ENCODE results near the gene EFNA5.

Gene EFNA5

GRCh38 chr5:107340631-107341030 lies 330.1 kb downstream of the EFNA5 start:
- DNase-seq (ENCODE audit: low read depth in 2 of 3, low spot score in 1 of 3) = no peak

GRCh38 chr5:107338335-107338734 lies 332.4 kb downstream of the EFNA5 start:
- no peak for DNase-seq (ENCODE audit: low read depth in 2 of 3, low spot score in 1 of 3)

GRCh38 chr5:107337281-107337680 lies 333.5 kb downstream of the EFNA5 start:
- no peak for DNase-seq (ENCODE audit: low read depth in 2 of 3, low spot score in 1 of 3)

GRCh38 chr5:107331882-107332281 lies 338.9 kb downstream of the EFNA5 start:
- no peak for DNase-seq (ENCODE audit: low read depth in 2 of 3, low spot score in 1 of 3)

GRCh38 chr5:107331312-107331711 lies 339.4 kb downstream of the EFNA5 start:
- no peak for DNase-seq (ENCODE audit: low read depth in 2 of 3, low spot score in 1 of 3)

DNA sequence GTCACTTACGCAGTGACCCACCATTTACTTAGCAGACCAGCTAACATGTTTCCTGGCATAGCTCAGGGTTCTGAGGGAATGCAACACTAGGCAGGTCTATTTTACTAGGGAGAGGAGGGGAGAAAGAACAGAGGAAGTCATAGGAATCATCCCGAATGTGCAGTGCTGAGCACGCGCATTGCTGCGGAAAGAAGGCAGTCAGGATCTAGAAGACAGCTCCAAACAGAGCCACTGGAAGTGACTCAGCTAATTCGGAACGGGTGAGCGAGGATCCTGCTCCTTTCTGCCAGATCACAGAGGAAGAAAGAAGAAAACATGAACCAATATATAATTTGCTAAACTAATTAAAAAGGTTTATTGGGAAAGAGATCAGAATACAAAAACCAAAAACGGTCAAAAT lies 339.8 kb downstream of the EFNA5 start:
- DNase-seq (ENCODE audit: low read depth in 2 of 3, low spot score in 1 of 3) = no peak

GRCh38 chr5:107329850-107330249 lies 340.9 kb downstream of the EFNA5 start:
- no peak for DNase-seq (ENCODE audit: low read depth in 2 of 3, low spot score in 1 of 3)
